GM12801 (cell line): Measurements from ENCODE around the gene CDCA4.

Experiments
- CTCF ChIP-seq: IDR thresholded peaks from one replicate; pipeline ENCODE4 v1.5.1; 2011; ENCODE audit warnings: control low read depth; ENCODE audit not compliant: insufficient read length; ENCODE audit errors: extremely low read depth

The CDCA4 gene

GRCh38 chr14:105066240-105067071 lies 45.6 kb upstream of the CDCA4 start:
- TF ChIP-seq CTCF = no peak

- no peak for TF ChIP-seq CTCF
Measured at GRCh38 chr14:105065280-105066228, 44.7 kb upstream of the CDCA4 start, which contains the start of gene GPR132. Gene GPR132, minus strand, starts transcription at chr14:105065430. Its CDS starts 10,010 bp downstream, at chr14:105055420.

GRCh38 chr14:105064721-105065143 lies 43.8 kb upstream of the CDCA4 start:
- TF ChIP-seq CTCF = no peak

- TF ChIP-seq CTCF = no peak
Measured at GRCh38 chr14:105064001-105064400, 43.1 kb upstream of the CDCA4 start.

- TF ChIP-seq CTCF = no peak
Measured at GRCh38 chr14:105063056-105063455, 42.2 kb upstream of the CDCA4 start.

- no peak for TF ChIP-seq CTCF
Measured at GRCh38 chr14:105062048-105062433, 41.2 kb upstream of the CDCA4 start.

- no peak for TF ChIP-seq CTCF
Measured at GRCh38 chr14:105061428-105062047, 40.7 kb upstream of the CDCA4 start.
